ENCODE measurements around the gene DTYMK.

The DTYMK gene

GRCh38 chr2:241686650-241687425, at the start of gene DTYMK:
Gene DTYMK (minus strand): TSS chr2:241686815. CDS start chr2:241686783, 32 bp downstream.
- peak; percentile 84 for FAIRE-seq
- peak; percentile 98 for DNase-seq (ENCODE audit: insufficient read length, low spot score)

- DNase-seq (ENCODE audit: insufficient read length, low spot score) (no peak), FAIRE-seq (no peak)
Observed at GRCh38 chr2:241736111-241736510, 49.5 kb upstream of the DTYMK start.

- peak; percentile 53 for FAIRE-seq
- DNase-seq (ENCODE audit: insufficient read length, low spot score), result peak; percentile 93
Observed at GRCh38 chr2:241734467-241735208, 48.0 kb upstream of the DTYMK start, which contains the start of gene D2HGDH. Gene D2HGDH (plus strand): TSS chr2:241734630. CDS start chr2:241735225, 595 bp downstream.

- FAIRE-seq (peak; percentile 91), DNase-seq (ENCODE audit: insufficient read length, low spot score) (no peak)
Observed at GRCh38 chr2:241734208-241734466, 47.5 kb upstream of the DTYMK start.

DNA sequence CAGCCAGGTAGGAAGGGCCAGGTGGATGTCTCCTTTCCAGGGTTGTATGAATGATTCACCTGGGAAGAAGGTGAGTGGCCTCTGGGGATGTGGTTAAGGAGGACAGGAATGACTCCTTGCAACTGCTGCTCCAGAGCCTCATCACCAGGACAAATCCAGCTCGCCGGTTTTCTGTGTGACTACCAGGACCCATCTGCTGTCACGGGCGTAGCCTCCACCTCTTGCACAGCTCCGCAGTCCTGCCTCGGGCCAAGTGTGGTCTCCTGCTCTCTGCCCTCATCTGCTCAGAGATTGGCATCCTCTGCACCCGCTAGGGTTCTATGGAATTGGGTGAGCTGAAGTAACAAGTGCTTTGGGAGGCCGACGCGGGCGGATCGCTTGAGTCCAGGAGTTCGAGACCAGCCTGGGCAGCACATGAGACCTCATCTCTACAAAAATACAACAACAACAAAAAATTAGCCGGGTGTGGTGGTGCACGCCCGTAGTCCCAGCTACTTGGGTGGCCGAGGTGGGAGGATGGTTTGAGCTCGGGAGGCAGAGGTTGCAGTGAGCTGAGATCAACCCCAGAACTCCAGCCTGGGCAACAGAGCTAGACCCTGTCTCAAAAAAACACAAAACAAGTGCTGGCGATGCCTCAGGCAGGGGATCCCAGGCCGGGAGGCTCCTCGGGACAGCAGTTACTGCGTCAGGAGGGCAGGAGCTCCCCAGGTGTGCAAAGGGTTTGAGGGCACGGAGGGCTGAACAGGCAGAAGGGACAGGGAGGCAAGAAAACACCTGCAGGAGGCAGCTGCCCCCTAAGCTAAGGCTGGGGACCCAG, 47.0 kb upstream of the DTYMK start:
- DNase-seq (ENCODE audit: insufficient read length, low spot score) (no peak), FAIRE-seq (peak; percentile 28)

- FAIRE-seq, result peak; percentile 92
- DNase-seq (ENCODE audit: insufficient read length, low spot score), result peak; percentile 29
Observed at GRCh38 chr2:241732513-241733186, 46.0 kb upstream of the DTYMK start.

DNA sequence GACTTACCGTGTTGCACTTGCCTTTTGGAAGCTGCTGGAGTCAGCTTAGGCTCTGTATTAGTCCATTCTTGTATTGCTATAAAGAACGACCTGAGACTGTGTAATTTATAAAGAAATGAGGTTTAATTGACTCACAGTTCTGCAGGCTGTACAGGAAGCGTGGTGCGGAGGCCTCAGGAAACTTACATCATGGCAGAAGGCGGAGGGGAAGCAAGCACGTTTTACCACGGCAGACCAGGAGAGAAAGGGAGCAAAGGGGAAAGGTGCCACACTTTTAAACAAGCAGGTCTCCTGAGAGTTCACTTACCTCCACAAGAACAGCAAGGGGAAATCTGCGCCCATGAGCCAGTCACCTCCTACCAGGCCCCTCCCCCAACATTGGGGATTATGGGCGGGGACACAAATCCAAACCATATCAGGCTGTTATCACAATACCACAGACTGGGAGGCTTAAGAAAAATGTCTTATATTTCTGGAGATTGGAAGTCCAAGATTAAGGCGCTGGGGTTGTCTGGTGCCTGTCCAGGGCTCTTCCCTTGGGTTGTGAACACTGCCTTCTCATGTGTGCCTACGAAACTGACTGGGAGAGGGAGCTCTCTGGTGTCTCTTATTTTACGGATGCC, 44.2 kb upstream of the DTYMK start:
- FAIRE-seq (no peak), DNase-seq (ENCODE audit: insufficient read length, low spot score) (no peak)

- FAIRE-seq (peak; percentile 66), DNase-seq (ENCODE audit: insufficient read length, low spot score) (no peak)
Observed at GRCh38 chr2:241729868-241730267, 43.3 kb upstream of the DTYMK start.

DNA sequence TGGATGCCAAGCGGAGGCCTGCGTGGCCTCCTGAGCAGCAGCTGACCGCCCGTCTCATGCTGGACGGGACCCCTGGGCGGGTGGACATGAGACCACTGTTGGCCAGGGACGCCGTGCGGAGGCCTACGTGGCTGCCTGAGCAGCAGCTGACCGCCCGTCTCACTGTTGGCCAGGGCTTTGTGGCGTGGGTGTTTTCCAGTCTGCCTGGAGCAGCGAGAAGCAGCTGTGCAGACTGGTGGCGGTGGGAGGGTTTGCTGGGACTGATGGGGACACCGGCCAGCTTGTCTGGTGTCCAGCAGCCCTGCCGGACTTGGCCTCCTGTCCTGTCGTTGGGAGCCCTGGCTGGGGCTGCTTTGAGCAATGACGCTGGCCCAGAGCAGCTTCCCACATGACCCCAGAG, 42.0 kb upstream of the DTYMK start:
- DNase-seq (ENCODE audit: insufficient read length, low spot score), result no peak
- FAIRE-seq, result no peak

GRCh38 chr2:241728000-241728399, 41.4 kb upstream of the DTYMK start:
- FAIRE-seq (no peak), DNase-seq (ENCODE audit: insufficient read length, low spot score) (no peak)

DNA sequence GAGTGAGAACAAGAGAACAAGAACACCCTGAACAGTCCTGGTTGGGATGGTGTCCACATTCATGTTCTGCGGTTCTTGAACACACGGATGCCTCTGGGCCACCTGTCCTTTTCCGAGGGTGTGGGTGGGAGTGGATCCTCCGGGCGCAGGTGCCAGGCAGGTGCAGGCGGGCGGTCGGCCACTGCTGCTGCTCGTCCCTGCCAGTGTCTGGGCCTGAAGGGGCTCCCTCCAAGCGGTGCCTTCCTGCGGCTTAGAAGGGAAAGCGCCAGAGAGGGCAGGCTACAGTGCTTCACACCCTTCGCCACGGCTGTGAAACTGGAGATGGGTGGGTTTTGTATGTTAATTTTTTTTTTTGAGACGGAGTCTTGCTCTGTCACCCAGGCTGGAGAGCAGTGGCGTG, 39.8 kb upstream of the DTYMK start:
- FAIRE-seq (no peak), DNase-seq (ENCODE audit: insufficient read length, low spot score) (no peak)

- no peak for FAIRE-seq
- DNase-seq (ENCODE audit: insufficient read length, low spot score), result no peak
Observed at GRCh38 chr2:241724975-241725870, 38.6 kb upstream of the DTYMK start.

DNA sequence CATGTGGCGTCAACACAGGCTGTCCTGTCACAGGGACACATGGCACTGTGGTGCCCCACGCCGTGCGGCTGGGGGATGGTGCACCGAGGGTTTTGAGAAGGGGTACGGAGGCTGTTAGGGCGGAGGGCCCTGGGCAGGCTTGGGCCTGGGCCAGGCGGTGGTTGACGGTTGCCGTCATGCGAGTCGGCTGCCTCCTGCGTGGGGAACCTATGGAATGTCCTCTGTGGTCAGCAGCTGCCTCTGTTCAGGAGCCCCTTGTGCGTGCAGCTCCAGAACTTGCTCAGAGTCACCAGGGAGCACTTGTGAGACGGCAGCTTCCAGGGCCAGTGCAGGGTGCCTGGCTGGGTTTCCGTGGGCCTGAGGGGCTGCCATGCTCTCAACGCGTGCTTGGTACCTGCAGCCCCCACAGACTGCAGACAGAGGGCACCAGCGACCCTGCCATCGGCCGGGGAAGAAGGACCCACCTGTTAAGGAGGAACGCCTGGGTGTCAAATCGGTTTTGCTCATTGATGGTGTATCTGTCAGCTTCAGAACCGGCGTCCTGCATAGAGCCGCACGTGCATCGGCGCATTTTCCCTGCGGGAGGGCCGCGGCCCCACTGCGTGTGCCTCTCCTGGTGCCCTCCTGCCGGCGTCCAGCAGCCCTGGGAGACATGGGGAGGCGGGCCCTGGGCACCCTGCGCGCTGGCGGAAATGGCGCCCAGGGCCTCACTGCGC, 37.8 kb upstream of the DTYMK start:
- FAIRE-seq (no peak), DNase-seq (ENCODE audit: insufficient read length, low spot score) (no peak)

DNA sequence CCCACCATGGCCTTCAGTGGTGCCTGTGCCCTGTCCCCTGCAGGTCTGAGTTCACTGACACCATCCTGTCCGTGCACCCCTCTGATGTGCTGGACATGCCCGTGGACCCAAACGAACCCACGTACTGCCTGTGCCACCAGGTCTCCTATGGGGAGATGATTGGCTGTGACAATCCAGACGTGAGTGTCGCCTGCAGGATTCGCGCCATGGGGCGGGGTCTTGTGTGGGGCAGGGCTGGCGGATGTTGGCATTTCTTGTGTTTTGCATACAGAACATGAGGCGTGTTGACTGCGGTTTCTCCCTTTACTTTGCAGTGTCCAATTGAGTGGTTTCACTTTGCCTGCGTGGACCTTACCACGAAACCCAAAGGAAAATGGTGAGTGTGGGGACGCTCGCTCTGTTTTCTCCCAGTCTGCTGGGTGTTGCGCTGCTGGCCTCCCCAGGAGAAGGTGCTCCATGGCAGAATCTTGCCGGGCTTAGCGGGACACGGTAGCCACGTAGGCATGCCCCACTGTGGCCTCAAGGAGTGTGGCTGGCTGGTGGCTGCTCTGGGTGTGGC, 36.4 kb upstream of the DTYMK start:
- no peak for DNase-seq (ENCODE audit: insufficient read length, low spot score)
- FAIRE-seq, result no peak

DNA sequence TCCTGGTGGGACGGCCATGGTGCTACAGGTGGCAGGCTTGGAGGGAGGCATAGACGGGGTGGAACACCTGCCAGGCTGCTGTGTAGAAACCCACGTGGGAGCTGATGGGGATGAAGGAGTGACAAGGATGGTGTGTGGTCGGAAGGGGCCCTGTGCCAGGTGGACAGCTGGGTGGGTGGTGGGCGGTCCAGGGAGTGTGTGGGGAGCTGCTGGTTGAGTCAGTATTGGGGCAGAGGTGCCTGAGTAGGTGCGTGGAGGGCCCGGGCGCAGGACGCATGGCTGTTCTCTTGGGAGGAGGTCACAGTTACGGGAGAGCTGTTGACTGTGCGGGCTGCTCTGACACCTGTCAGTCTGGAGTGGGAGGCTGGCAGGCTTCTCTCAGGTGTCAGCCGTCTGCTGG, 35.2 kb upstream of the DTYMK start:
- DNase-seq (ENCODE audit: insufficient read length, low spot score) (no peak), FAIRE-seq (no peak)

- FAIRE-seq (no peak), DNase-seq (ENCODE audit: insufficient read length, low spot score) (no peak)
Observed at GRCh38 chr2:241720560-241720959, 33.9 kb upstream of the DTYMK start.

DNA sequence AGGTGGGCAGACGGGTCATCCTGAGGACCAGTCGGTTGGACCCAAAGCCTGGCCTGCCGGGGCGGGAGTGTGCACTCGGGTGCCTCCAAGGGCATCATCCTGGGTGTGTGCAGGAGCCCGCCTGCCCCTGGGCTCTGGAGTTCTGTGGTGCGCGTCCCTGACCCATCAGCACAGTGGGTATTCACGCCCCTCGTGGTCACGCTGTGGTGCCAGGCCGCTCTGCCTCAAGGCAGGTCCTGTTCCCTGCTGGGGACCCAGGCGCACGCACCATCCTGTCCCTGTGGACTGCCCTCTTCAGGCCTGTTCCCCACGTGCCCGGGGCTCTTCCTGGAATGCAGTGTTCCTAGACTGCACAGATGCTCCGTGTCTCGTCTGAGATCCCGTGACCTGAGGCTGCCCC, 33.5 kb upstream of the DTYMK start:
- FAIRE-seq (no peak), DNase-seq (ENCODE audit: insufficient read length, low spot score) (no peak)

GRCh38 chr2:241719093-241719492, 32.5 kb upstream of the DTYMK start:
- FAIRE-seq (no peak), DNase-seq (ENCODE audit: insufficient read length, low spot score) (no peak)

Measured in GM19239 (cell line).